ENCODE measurements around the gene KIAA0825. TPM values are rescaled to one million over a fixed set of nuclear protein-coding genes. Genes with fewer than 3 reads are reported as not detected.

The KIAA0825 gene
- total RNA-seq, 2 experiments from 2014 or later, result 0.68 to 0.69 TPM

GRCh38 chr5:94217745-94218144 is 400.7 kb downstream of the KIAA0825 start:
- intact Hi-C loops (cut with micrococcal nuclease), result no loop called here
- Mint-ChIP-seq H3K27ac (no peak overlapping the region), H3K4me1 (ENCODE audit: low read depth) (no peaks in the 10 kb centered on the region), H3K36me3 (no peaks in the 10 kb centered on the region), H3K4me3 (no peak overlapping the region), H3K9me3 (no peaks in the 10 kb centered on the region), H3K27me3 (no peaks in the 10 kb centered on the region)
- POLR2A ChIA-PET, result no interaction called here
- CTCF ChIA-PET, result no interaction called here
- DNase-seq, result no peak

- Mint-ChIP-seq H3K4me3 (no peak overlapping the region), H3K4me1 (ENCODE audit: low read depth) (no peaks in the 10 kb centered on the region), H3K9me3 (no peaks in the 10 kb centered on the region), H3K27me3 (no peaks in the 10 kb centered on the region), H3K27ac (no peak overlapping the region), H3K36me3 (no peaks in the 10 kb centered on the region)
- intact Hi-C loops (cut with micrococcal nuclease), result no loop called here
- ChIA-PET POLR2A (no interaction called here), CTCF (no interaction called here)
- DNase-seq, result no peak
Observed at GRCh38 chr5:94217216-94217615, 401.2 kb downstream of the KIAA0825 start.

- Mint-ChIP-seq H3K27ac (no peak overlapping the region), H3K36me3 (no peaks in the 10 kb centered on the region), H3K4me1 (ENCODE audit: low read depth) (no peaks in the 10 kb centered on the region), H3K4me3 (no peak overlapping the region), H3K9me3 (no peaks in the 10 kb centered on the region), H3K27me3 (no peaks in the 10 kb centered on the region)
- intact Hi-C loops (cut with micrococcal nuclease), result no loop called here
- DNase-seq, result no peak
- POLR2A ChIA-PET, result no interaction called here
- CTCF ChIA-PET, result no interaction called here
Observed at GRCh38 chr5:94212476-94212875, 405.9 kb downstream of the KIAA0825 start.

GRCh38 chr5:94209774-94210355 is 408.5 kb downstream of the KIAA0825 start:
- H3K9me3 Mint-ChIP-seq, result no peaks in the 10 kb centered on the region
- ChIA-PET POLR2A (no interaction called here), CTCF (no interaction called here)
- DNase-seq, result no peak
- intact Hi-C loops (cut with micrococcal nuclease), result no loop called here
- no peak overlapping the region for H3K4me3 Mint-ChIP-seq
- no peaks in the 10 kb centered on the region for H3K27me3 Mint-ChIP-seq
- H3K36me3 Mint-ChIP-seq, result no peaks in the 10 kb centered on the region
- H3K4me1 Mint-ChIP-seq (ENCODE audit: low read depth), result no peaks in the 10 kb centered on the region
- no peak overlapping the region for H3K27ac Mint-ChIP-seq

GRCh38 chr5:94209272-94209671 is 409.1 kb downstream of the KIAA0825 start:
- no peaks in the 10 kb centered on the region for H3K36me3 Mint-ChIP-seq

GRCh38 chr5:94199566-94199965 is 418.8 kb downstream of the KIAA0825 start:
- ChIA-PET POLR2A (no interaction called here), CTCF (no interaction called here)
- no peak overlapping the region for H3K27ac Mint-ChIP-seq
- H3K4me1 Mint-ChIP-seq (ENCODE audit: low read depth), result no peaks in the 10 kb centered on the region
- DNase-seq, result no peak
- no peaks in the 10 kb centered on the region for H3K9me3 Mint-ChIP-seq
- H3K36me3 Mint-ChIP-seq, result no peaks in the 10 kb centered on the region
- intact Hi-C loops (cut with micrococcal nuclease), result no loop called here
- no peak overlapping the region for H3K4me3 Mint-ChIP-seq
- H3K27me3 Mint-ChIP-seq, result no peaks in the 10 kb centered on the region

More at GRCh38 chr5:94209272-94209671, 409.1 kb downstream of the KIAA0825 start:
- Mint-ChIP-seq H3K9me3 (no peaks in the 10 kb centered on the region), H3K27ac (no peak overlapping the region), H3K4me1 (ENCODE audit: low read depth) (no peaks in the 10 kb centered on the region), H3K4me3 (no peak overlapping the region), H3K27me3 (no peaks in the 10 kb centered on the region)
- ChIA-PET POLR2A (no interaction called here), CTCF (no interaction called here)
- no peak for DNase-seq
- intact Hi-C loops (cut with micrococcal nuclease), result no loop called here

GRCh38 chr5:94197970-94198369 is 420.4 kb downstream of the KIAA0825 start:
- no peak overlapping the region for H3K27ac Mint-ChIP-seq
- no peak for DNase-seq
- POLR2A ChIA-PET, result no interaction called here
- H3K36me3 Mint-ChIP-seq, result no peaks in the 10 kb centered on the region
- intact Hi-C loops (cut with micrococcal nuclease), result no loop called here
- no peaks in the 10 kb centered on the region for H3K9me3 Mint-ChIP-seq
- CTCF ChIA-PET, result no interaction called here
- H3K27me3 Mint-ChIP-seq, result no peaks in the 10 kb centered on the region
- no peak overlapping the region for H3K4me3 Mint-ChIP-seq
- no peaks in the 10 kb centered on the region for H3K4me1 Mint-ChIP-seq (ENCODE audit: low read depth)

- Mint-ChIP-seq H3K36me3 (no peaks in the 10 kb centered on the region), H3K4me3 (no peak overlapping the region)
Observed at GRCh38 chr5:94196953-94197352, 421.5 kb downstream of the KIAA0825 start.

GRCh38 chr5:94192658-94193391 is 425.6 kb downstream of the KIAA0825 start:
- Mint-ChIP-seq H3K9me3 (peaks cover 3% of the 10 kb centered on the region), H3K36me3 (no peaks in the 10 kb centered on the region), H3K27me3 (no peaks in the 10 kb centered on the region), H3K27ac (no peak overlapping the region), H3K4me3 (no peak overlapping the region), H3K4me1 (ENCODE audit: low read depth) (no peaks in the 10 kb centered on the region)
- intact Hi-C loops (cut with micrococcal nuclease), result no loop called here
- no peak for DNase-seq
- POLR2A ChIA-PET, result no interaction called here
- CTCF ChIA-PET, result no interaction called here

More at GRCh38 chr5:94196953-94197352, 421.5 kb downstream of the KIAA0825 start:
- no peak for DNase-seq
- intact Hi-C loops (cut with micrococcal nuclease), result no loop called here
- POLR2A ChIA-PET, result no interaction called here
- no peaks in the 10 kb centered on the region for H3K9me3 Mint-ChIP-seq
- no peak overlapping the region for H3K27ac Mint-ChIP-seq
- CTCF ChIA-PET, result no interaction called here
- no peaks in the 10 kb centered on the region for H3K4me1 Mint-ChIP-seq (ENCODE audit: low read depth)
- H3K27me3 Mint-ChIP-seq, result no peaks in the 10 kb centered on the region

GRCh38 chr5:94191604-94192003 is 426.8 kb downstream of the KIAA0825 start:
- Mint-ChIP-seq H3K27me3 (no peaks in the 10 kb centered on the region), H3K36me3 (no peaks in the 10 kb centered on the region), H3K9me3 (peaks cover 3% of the 10 kb centered on the region), H3K4me3 (no peak overlapping the region), H3K4me1 (ENCODE audit: low read depth) (no peaks in the 10 kb centered on the region), H3K27ac (no peak overlapping the region)
- DNase-seq, result no peak
- ChIA-PET CTCF (no interaction called here), POLR2A (no interaction called here)
- intact Hi-C loops (cut with micrococcal nuclease), result no loop called here

- Mint-ChIP-seq H3K4me3 (no peak overlapping the region), H3K27me3 (no peaks in the 10 kb centered on the region), H3K9me3 (peaks cover 3% of the 10 kb centered on the region), H3K36me3 (no peaks in the 10 kb centered on the region), H3K27ac (no peak overlapping the region), H3K4me1 (ENCODE audit: low read depth) (no peaks in the 10 kb centered on the region)
- ChIA-PET POLR2A (no interaction called here), CTCF (no interaction called here)
- intact Hi-C loops (cut with micrococcal nuclease), result no loop called here
- DNase-seq, result no peak
Observed at GRCh38 chr5:94188725-94189124, 429.7 kb downstream of the KIAA0825 start.

- Mint-ChIP-seq H3K4me1 (ENCODE audit: low read depth) (no peaks in the 10 kb centered on the region), H3K4me3 (no peak overlapping the region), H3K27me3 (no peaks in the 10 kb centered on the region), H3K36me3 (no peaks in the 10 kb centered on the region), H3K9me3 (peaks cover 3% of the 10 kb centered on the region), H3K27ac (no peak overlapping the region)
- intact Hi-C loops (cut with micrococcal nuclease), result no loop called here
- no peak for DNase-seq
- POLR2A ChIA-PET, result no interaction called here
- CTCF ChIA-PET, result no interaction called here
Observed at GRCh38 chr5:94184870-94185269, 433.5 kb downstream of the KIAA0825 start.

GRCh38 chr5:94181895-94182294 is 436.5 kb downstream of the KIAA0825 start:
- POLR2A ChIA-PET, result no interaction called here
- no peak for DNase-seq
- no peaks in the 10 kb centered on the region for H3K9me3 Mint-ChIP-seq

More at GRCh38 chr5:94181895-94182294, 436.5 kb downstream of the KIAA0825 start:
- H3K4me3 Mint-ChIP-seq, result no peak overlapping the region
- intact Hi-C loops (cut with micrococcal nuclease), result no loop called here
- H3K27me3 Mint-ChIP-seq, result no peaks in the 10 kb centered on the region
- CTCF ChIA-PET, result no interaction called here
- H3K4me1 Mint-ChIP-seq (ENCODE audit: low read depth), result no peaks in the 10 kb centered on the region
- H3K36me3 Mint-ChIP-seq, result no peaks in the 10 kb centered on the region
- no peak overlapping the region for H3K27ac Mint-ChIP-seq

Data from activated CD4-positive, alpha-beta memory T cell treated with anti-CD3 and anti-CD28 coated beads for 36 hours (primary cell).